ENCODE measurements around the gene DIP2C.
"Not testable (repeated sequence)": the region's sequence is repeated elsewhere in the genome, so short reads cannot be mapped to it uniquely, and the experiment has no call there.

The DIP2C gene
- long read RNA-seq, donor 1, full-length matches to known transcripts = 2 of 2 reads
- long read RNA-seq, donor 1, partial matches to known transcripts = 0 of 2 reads
- long read RNA-seq, donor 1, other reads (novel, unspliced or antisense) = 0 of 2 reads
- long read RNA-seq, donor 2 = 0 reads
- long read RNA-seq, donor 3 = 0 reads
- long read RNA-seq, donor 4 = 0 reads
- long read RNA-seq, donor 5, full-length matches to known transcripts = 1 of 1 reads
- long read RNA-seq, donor 5, partial matches to known transcripts = 0 of 1 reads
- long read RNA-seq, donor 5, other reads (novel, unspliced or antisense) = 0 of 1 reads
- long read RNA-seq, donor 6 = 0 reads
- long read RNA-seq, donor 7 = 0 reads
- long read RNA-seq, donor 8 = 0 reads

- DNase-seq = peak; percentile 78
Measured at GRCh38 chr10:689452-690371, at the start of gene DIP2C. DIP2C (minus strand) TSS chr10:689668; CDS start chr10:689578, 90 bp downstream.

- no peak for DNase-seq
Measured at GRCh38 chr10:734481-734880, 45.0 kb upstream of the DIP2C start.

GRCh38 chr10:733086-733485, 43.6 kb upstream of the DIP2C start:
- DNase-seq = no peak

GRCh38 chr10:729213-729612, 39.7 kb upstream of the DIP2C start:
- DNase-seq = no peak

- DNase-seq = no peak
Measured at GRCh38 chr10:728603-729002, 39.1 kb upstream of the DIP2C start.

- DNase-seq = no peak
Measured at GRCh38 chr10:727162-727790, 37.8 kb upstream of the DIP2C start.

GRCh38 chr10:725786-726185, 36.3 kb upstream of the DIP2C start:
- DNase-seq = no peak

GRCh38 chr10:725302-725701, 35.8 kb upstream of the DIP2C start:
- no peak for DNase-seq

- DNase-seq = no peak
Measured at GRCh38 chr10:723973-724372, 34.5 kb upstream of the DIP2C start.

- no peak for DNase-seq
Measured at GRCh38 chr10:722281-723060, 33.0 kb upstream of the DIP2C start.

- DNase-seq = no peak
Measured at GRCh38 chr10:718143-718700, 28.8 kb upstream of the DIP2C start.

GRCh38 chr10:717458-717857, 28.0 kb upstream of the DIP2C start:
- DNase-seq = no peak

GRCh38 chr10:716821-717220, 27.4 kb upstream of the DIP2C start:
- no peak for DNase-seq

- no peak for DNase-seq
Measured at GRCh38 chr10:714214-714613, 24.7 kb upstream of the DIP2C start.

GRCh38 chr10:712575-712974, 23.1 kb upstream of the DIP2C start:
- no peak for DNase-seq

- DNase-seq = no peak
Measured at GRCh38 chr10:712089-712488, 22.6 kb upstream of the DIP2C start.

- DNase-seq = no peak
Measured at GRCh38 chr10:707861-708260, 18.4 kb upstream of the DIP2C start.

GRCh38 chr10:707456-707855, 18.0 kb upstream of the DIP2C start:
- DNase-seq = no peak

GRCh38 chr10:703118-703517, 13.7 kb upstream of the DIP2C start:
- DNase-seq = no peak

- not testable (repeated sequence) for DNase-seq
Measured at GRCh38 chr10:700183-700582, 10.7 kb upstream of the DIP2C start.

GRCh38 chr10:697097-697875, 7.8 kb upstream of the DIP2C start:
- DNase-seq = no peak
